ENCODE measurements around the gene FBXW9. TPM values are rescaled to one million over a fixed set of nuclear protein-coding genes. Genes with fewer than 3 reads are reported as not detected.
A peak's percentile ranks its signal among the peaks of the same experiment; 100 is the strongest.

FBXW9 gene
- total and polyA plus RNA-seq, 12 donors, result 1.2 to 4.6 (median 2.1) TPM

- peak within 1 kb of the TSS; percentile 68 to 93 (median 78) for H3K4me3 ChIP-seq
- peaks cover 19 to 51% (median 39%) of the 10 kb centered on the region in 9 donors for H3K4me1 ChIP-seq
- H3K27me3 ChIP-seq, result no peaks in the 10 kb centered on the region
- H3K9me3 ChIP-seq, result no peaks in the 10 kb centered on the region
- DNase-seq (peak; percentile 75 to 96), ATAC-seq (peak; percentile 87 to 95 (median 92))
- TF ChIP-seq, protein P1, sequence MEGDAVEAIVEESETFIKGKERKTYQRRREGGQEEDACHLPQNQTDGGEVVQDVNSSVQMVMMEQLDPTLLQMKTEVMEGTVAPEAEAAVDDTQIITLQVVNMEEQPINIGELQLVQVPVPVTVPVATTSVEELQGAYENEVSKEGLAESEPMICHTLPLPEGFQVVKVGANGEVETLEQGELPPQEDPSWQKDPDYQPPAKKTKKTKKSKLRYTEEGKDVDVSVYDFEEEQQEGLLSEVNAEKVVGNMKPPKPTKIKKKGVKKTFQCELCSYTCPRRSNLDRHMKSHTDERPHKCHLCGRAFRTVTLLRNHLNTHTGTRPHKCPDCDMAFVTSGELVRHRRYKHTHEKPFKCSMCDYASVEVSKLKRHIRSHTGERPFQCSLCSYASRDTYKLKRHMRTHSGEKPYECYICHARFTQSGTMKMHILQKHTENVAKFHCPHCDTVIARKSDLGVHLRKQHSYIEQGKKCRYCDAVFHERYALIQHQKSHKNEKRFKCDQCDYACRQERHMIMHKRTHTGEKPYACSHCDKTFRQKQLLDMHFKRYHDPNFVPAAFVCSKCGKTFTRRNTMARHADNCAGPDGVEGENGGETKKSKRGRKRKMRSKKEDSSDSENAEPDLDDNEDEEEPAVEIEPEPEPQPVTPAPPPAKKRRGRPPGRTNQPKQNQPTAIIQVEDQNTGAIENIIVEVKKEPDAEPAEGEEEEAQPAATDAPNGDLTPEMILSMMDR (IDR thresholded peaks at IDR 0.05), result no peak
- peaks cover 0 to 44% (median 0%) of the 10 kb centered on the region in 9 donors for H3K36me3 ChIP-seq
- intact Hi-C loops (cut with DNase I), result loop anchor here in 3 of 10 donors (1.0 to 2.0 kb wide), 3 partner anchors 14 to 56 kb away; partner anchors contain the start of genes HOOK2 (in 1 of the 3) and TNPO2 (in 1 of the 3)
- peak within 1 kb of the TSS; percentile 83 to 98 (median 92) for H3K27ac ChIP-seq
- WGBS, 2 donors, result 0% methylated on average over 29 of the region's 29 CpGs
These were observed 40.8 kb upstream of the FBXW9 start, which contains the start of gene GET3 for GRCh38 chr19:12736995-12737834. Gene GET3, plus strand, starts transcription at chr19:12737497. Its CDS starts 9 bp downstream, at chr19:12737506.

- Histone ChIP-seq H3K27ac (peak overlapping the region; percentile 90 to 100 (median 97)), H3K36me3 (peaks cover 0 to 43% (median 16%) of the 10 kb centered on the region in 9 donors), H3K9me3 (no peaks in the 10 kb centered on the region), H3K4me1 (peaks cover 20 to 61% (median 41%) of the 10 kb centered on the region in 9 donors), H3K4me3 (peak overlapping the region; percentile 70 to 99 (median 96)), H3K27me3 (no peaks in the 10 kb centered on the region)
- no peak for DNase-seq
- intact Hi-C loops (cut with DNase I), result loop anchor here in 1 of 10 donors (1.0 kb wide), 1 partner anchor 11 kb away; no protein-coding TSS in a partner anchor
- ATAC-seq, result no peak
- TF ChIP-seq, protein P1 (IDR thresholded peaks at IDR 0.05), result peak in 4 of 9 donors; percentile 9 to 44 (median 28)
- 1 to 2% methylated on average over 15 of the region's 15 CpGs for WGBS, 2 donors
These were observed 37.2 kb upstream of the FBXW9 start for GRCh38 chr19:12733369-12734214.

DNA sequence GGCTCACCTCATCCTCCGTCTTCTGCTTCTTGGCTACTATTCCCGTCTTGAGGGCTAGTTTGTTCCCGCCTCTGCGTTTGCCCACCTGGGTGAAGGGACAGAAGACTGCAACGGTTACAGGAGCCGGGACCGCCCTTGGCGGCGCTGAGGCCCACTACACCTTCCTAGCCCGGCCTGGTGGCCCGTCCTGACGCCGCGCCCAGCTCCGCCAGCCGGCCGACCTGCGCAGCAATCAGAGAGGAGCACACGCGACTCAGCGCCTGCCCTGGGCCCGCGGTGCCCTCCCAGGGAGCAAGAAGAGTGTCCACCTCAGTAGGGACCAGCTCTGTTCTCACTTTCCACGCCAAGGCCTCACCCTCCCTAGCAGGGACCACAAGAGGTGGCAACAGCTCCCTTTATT is 34.9 kb upstream of the FBXW9 start:
- no peak overlapping the region for H3K4me3 ChIP-seq
- peaks cover 13 to 46% (median 25%) of the 10 kb centered on the region in 9 donors for H3K4me1 ChIP-seq
- DNase-seq (no peak), ATAC-seq (no peak)
- peaks cover 0 to 52% (median 16%) of the 10 kb centered on the region in 9 donors for H3K36me3 ChIP-seq
- TF ChIP-seq, protein P1 (IDR thresholded peaks at IDR 0.05), result no peak
- WGBS, 2 donors, result 92 to 94% methylated on average over 24 of the region's 24 CpGs
- H3K9me3 ChIP-seq, result no peaks in the 10 kb centered on the region
- H3K27me3 ChIP-seq, result no peaks in the 10 kb centered on the region
- no peak overlapping the region for H3K27ac ChIP-seq
- intact Hi-C loops (cut with DNase I), result no loop called here

GRCh38 chr19:12730064-12730463 is 33.6 kb upstream of the FBXW9 start:
- Histone ChIP-seq H3K36me3 (peaks cover 0 to 52% (median 16%) of the 10 kb centered on the region in 9 donors), H3K9me3 (no peaks in the 10 kb centered on the region), H3K4me1 (peaks cover 13 to 39% (median 23%) of the 10 kb centered on the region in 9 donors), H3K27ac (no peak overlapping the region), H3K4me3 (no peak overlapping the region), H3K27me3 (no peaks in the 10 kb centered on the region)
- intact Hi-C loops (cut with DNase I), result no loop called here
- 82 to 89% methylated on average over 3 of the region's 3 CpGs for whole genome bisulfite sequencing, 2 donors
- ATAC-seq (no peak), DNase-seq (no peak)
- TF ChIP-seq, protein P1 (IDR thresholded peaks at IDR 0.05), result no peak

Measured in heart right ventricle (tissue), 16 donors.